AG10803 (cell line): Measurements from ENCODE around the gene FGR.

ENCODE experiments used
- DNase-seq: peaks from one replicate; pipeline ENCODE4 v3.0.0; 2010; ENCODE audit warnings: low read depth
- H3K4me3 ChIP-seq: 2 replicates; pipeline ENCODE4 v1.5.1; 2011; ENCODE audit warnings: mild to moderate bottlenecking, low read length, control low read depth
- TF ChIP-seq, protein P1 (sequence below): conservative IDR thresholded peaks from 2 replicates; pipeline ENCODE4 v1.5.1; 2011; ENCODE audit warnings: mild to moderate bottlenecking, low read length, control low read depth, inconsistent platforms

The FGR gene

DNA sequence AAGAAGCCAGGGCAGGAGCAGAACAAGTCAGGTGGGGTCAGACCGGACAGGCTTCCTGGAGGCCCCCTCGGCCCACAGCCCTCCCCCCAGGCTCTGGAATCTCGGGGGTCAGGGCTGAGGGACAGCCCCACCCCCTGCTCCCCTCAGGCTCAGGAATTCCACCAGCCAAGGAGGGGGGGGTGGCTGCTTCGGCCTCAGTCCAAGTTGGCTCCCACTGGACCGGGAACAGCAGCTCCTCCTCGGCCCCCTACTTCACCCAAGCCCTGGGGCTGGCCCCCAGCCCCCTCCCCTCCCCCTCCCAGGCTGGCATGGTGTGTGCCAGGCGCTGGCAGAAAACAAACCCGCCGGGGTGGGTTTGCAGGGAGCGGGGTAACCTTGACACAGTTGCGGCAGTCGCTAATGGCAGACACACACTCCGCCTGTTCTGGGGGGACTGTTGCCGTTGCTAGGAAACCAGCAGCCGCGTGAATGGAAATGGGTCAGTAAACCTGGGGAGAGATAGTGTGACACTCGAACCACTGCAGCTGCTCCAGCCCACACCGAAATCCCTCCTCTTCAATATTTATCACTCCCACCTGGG lies 63.5 kb downstream of the FGR start:
- no peak for DNase-seq

DNA sequence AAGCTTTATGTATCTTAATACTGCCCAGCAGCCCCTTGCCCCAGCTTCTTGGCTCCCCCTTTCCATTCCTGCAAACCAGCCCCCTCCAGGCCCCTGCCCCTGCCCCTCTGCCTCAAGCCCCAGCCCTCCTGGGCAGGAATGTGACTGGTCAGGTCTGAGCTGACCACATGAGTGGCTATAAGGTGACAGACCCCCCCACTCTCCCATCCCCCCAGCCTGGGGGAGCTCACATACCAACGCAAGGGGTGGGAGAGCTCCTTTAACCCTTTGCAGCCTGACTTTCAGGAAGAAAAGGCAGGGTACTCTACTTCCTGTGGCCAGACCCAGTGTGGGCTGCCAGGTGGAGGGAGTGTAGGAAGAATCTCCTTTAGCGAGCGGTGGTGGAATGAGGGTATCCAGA lies 64.2 kb downstream of the FGR start:
- TF ChIP-seq, protein P1, sequence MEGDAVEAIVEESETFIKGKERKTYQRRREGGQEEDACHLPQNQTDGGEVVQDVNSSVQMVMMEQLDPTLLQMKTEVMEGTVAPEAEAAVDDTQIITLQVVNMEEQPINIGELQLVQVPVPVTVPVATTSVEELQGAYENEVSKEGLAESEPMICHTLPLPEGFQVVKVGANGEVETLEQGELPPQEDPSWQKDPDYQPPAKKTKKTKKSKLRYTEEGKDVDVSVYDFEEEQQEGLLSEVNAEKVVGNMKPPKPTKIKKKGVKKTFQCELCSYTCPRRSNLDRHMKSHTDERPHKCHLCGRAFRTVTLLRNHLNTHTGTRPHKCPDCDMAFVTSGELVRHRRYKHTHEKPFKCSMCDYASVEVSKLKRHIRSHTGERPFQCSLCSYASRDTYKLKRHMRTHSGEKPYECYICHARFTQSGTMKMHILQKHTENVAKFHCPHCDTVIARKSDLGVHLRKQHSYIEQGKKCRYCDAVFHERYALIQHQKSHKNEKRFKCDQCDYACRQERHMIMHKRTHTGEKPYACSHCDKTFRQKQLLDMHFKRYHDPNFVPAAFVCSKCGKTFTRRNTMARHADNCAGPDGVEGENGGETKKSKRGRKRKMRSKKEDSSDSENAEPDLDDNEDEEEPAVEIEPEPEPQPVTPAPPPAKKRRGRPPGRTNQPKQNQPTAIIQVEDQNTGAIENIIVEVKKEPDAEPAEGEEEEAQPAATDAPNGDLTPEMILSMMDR, result no peak
- DNase-seq, result no peak
- H3K4me3 ChIP-seq, result no peak overlapping the region

More for the DNA sequence above, 63.5 kb downstream of the FGR start:
- no peak overlapping the region for H3K4me3 ChIP-seq
- TF ChIP-seq, protein P1, result no peak

DNA sequence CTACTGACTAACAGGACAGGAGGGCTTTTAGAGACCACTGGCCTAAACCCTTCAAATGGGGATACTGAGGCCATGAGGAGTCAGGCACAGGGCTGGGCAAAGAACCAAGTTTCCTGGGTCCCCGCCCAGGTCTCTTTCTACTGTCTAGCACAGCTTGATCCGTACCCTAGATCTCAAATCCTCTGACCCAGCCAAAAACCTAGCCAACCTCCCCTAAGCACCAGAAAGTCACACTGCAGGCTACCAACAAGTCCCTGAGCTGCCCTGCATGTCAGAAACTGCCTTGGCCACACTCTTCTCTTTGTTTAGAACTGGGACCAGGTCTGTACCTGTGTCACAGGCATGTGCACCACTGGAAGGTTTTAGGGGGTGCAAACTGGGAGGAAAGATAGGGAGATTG lies 64.6 kb downstream of the FGR start:
- TF ChIP-seq, protein P1, result no peak
- H3K4me3 ChIP-seq, result no peak overlapping the region
- no peak for DNase-seq

DNA sequence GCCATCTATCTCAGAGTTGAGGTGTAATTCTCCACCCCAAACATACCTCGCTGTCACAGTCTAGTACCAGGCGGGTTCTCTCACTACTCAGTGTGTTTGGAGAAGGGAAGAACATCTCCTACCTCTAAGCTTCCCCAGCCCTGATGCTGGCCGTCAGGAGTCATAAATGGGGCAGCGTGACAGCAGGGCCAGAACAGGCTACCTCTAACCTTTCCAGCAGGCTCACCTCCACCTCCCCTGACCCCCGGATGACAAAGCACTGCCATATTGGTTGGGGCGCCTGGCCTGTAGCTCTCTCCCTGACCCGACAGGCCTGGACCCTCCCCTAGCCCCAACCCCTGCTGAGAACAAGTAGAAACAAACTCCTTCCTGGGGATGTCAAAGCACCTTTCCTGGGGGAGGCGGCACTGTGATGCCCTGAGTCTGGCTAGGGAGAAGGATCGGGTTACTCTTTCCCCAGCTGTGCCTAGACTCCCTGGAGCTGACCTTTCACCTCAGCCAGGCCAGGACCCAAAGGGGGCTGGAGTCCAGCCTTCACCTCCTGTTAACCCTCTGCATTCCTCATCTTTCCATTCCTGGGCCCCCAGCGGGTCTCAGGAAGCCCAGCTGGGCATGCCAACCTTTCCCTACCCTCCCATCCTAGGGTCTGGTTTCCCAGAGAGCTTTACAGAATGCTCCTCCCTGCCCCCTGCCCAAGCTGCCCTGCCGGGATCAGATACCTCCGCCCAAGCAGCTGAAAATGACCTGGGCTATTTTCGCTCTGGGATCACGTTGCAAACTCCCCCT lies 65.3 kb downstream of the FGR start:
- no peak for DNase-seq
- TF ChIP-seq, protein P1, result no peak
- no peak overlapping the region for H3K4me3 ChIP-seq

DNA sequence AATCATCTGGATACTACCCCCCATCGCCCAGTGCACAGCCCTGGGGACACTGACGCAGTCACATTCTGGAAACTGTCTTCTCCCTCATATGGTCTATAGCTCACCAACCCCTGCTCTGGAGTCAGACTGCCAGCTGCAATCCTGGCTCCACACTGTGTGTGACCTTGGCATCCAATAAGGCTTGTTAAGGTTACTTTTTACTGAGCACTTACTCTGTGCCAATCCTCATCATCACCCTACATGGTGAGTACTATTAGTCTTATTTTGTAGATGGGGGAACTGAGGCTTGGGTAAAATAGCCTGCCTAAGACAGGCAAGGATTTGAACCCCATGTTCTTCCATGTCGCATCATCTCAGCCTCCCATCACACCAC lies 65.9 kb downstream of the FGR start:
- TF ChIP-seq, protein P1, result no peak

DNA sequence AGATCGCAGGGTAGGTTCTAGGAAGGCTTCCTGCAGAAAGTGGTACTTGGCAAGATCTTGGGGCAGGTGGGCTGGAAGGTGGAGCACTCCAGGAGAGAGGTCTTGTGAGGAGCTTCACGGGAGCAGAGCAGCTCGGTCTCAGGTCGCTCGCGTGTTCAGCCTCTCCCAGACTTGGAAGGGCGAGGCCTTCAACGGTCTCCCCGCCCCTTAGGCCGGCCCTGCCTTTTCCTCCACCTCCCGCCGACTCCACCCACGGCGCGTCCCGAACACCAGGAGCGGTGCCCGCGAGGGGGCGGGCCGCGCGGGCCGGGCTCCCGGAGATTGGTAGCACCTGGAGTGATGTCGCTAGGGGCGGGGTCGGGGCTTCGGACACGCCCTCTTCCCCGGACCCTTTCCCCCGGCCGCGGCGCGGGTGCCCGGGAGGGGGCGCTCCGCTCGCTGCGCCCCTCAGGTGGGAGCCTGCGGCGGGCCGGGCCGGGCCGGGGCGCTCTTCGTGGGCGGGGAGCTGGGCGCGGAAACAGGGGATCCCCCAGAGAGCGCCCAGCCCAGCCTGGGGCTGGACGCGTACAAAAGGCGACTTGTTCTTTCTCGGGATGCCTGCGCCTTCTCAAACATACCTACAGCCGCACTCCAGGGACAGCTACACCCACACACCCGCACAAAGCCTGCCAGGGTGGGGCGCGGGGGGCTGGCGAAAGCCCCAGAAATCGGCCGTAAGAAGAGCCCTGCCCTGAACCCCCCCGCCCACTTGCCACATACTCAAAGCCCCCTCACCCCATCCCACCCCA lies 66.5 kb downstream of the FGR start:
- peak; percentile 86 for DNase-seq
- H3K4me3 ChIP-seq, result peak overlapping the region; percentile 34
- TF ChIP-seq, protein P1, result peak; percentile 21

More for the DNA sequence above, 65.9 kb downstream of the FGR start:
- DNase-seq, result peak; percentile 37
- H3K4me3 ChIP-seq, result no peak overlapping the region
